HS-5 (cell line): ENCODE data around the gene POU2F2.

Experiments used
- DNase-seq: peaks from one replicate; pipeline ENCODE4 v3.0.0-alpha.2; 2012; ENCODE audit warnings: low read depth

Gene POU2F2

DNA sequence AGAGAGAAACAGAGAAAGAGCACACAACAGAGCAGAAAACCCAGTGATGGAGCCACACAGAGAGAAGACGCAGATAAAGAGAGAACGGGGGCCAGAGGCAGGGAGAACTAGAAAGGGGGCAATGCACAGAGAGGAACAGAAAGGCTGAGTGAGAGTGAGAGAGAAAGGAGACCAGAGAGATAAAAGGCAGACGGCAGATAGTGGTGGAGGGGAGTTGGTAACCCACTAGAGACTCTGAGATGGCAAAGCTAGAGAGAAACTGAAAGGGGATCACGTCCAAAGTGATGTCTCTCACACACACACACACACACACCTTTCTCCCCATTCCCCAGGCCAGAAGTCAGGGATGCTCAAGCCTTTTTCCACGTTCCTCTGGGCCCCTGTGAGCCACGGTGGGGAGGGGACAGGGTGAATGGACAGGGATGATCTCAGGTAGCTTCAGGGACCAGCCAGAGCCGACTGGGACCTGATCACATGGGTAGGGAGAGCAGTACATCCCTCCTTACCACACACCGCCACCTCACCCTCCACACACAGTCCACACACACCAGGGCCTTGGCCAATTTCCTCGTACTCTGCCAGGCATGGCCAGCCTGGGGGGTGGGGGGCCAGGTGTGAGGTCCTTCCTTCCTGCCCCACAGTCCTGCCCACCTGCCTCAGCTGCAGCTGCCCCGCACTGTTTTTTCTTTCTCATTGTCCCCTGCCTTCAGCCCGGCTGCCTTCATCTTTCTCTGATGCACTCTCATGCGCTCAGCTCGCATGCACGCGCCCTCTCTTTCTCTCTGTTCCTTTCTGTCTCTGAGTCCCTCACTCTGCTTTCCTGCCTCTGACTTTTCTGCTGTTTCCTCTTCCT lies 22.5 kb upstream of the POU2F2 start:
- DNase-seq: no peak

DNA sequence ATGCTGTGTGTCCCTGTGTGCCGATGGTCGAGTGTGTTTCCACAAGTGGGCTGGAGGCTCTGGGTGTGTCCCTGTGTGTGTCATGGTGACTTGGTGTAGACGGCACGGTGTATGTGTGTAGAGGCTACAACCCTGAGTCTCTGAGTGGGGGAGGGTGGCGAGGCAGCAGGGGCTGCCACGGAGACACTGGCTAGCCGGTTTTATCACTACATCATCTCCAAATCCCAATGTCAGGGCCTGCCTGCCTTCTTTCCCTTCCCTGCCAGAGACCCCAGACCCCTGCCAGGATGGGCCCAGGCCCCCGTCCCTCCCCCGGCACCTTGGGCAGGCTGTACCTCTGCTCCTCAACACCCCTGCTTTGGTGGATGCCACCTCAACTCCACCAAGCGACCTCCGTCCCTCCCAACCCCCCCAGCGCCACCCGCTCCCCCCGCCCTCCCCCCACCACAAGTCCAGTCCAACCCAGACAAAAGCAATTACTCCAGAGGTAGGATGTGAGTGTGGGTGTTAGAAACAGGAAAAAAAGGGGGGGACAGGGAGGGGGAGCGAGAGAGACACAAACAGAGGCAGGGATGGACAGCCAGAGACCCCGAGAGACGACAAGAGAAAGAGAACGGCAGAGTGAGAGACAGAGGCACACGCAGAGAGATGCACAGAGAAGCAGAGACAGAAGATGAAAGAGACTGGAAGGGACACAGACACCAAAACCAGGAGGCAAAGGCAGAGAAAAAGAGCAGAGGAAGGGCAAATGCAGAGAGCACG lies 21.6 kb upstream of the POU2F2 start:
- DNase-seq: no peak

DNA sequence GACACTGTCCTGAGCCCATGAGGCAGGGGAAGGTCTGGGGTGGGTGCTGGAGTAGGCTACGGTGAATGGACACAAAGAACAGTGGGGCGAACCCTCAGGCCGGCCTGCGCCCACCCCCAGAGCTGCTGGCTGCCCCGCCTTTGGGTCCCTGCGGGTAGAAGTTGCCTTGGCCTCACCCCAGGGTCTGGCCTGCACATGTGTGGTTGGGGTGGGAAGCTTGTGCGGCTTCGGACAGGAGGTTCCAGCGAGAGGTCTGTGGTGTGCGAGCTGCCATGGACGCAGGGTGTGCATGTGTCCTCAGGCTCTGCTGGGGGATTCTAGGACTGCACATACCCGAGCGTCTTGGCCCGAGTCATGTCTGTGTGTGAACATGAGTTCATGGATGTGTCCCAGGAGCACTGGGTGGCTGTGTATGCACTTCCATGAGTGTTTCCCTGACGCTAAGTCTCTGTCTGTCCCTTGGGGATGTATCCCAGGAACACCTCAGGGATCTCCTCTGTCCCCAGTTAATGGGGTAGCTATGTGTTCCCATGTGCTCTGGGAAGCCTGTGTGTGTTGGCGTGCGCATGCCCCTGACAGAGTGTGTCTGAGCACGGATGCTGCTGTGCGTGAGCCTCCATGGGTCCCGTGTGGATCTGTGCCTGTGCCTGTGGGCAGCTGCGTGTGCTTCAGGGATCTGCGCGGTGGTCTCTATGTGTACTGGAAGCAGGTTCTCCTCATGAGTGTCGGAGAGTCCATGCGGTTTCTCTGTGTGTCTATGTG lies 20.8 kb upstream of the POU2F2 start:
- DNase-seq: no peak

DNA sequence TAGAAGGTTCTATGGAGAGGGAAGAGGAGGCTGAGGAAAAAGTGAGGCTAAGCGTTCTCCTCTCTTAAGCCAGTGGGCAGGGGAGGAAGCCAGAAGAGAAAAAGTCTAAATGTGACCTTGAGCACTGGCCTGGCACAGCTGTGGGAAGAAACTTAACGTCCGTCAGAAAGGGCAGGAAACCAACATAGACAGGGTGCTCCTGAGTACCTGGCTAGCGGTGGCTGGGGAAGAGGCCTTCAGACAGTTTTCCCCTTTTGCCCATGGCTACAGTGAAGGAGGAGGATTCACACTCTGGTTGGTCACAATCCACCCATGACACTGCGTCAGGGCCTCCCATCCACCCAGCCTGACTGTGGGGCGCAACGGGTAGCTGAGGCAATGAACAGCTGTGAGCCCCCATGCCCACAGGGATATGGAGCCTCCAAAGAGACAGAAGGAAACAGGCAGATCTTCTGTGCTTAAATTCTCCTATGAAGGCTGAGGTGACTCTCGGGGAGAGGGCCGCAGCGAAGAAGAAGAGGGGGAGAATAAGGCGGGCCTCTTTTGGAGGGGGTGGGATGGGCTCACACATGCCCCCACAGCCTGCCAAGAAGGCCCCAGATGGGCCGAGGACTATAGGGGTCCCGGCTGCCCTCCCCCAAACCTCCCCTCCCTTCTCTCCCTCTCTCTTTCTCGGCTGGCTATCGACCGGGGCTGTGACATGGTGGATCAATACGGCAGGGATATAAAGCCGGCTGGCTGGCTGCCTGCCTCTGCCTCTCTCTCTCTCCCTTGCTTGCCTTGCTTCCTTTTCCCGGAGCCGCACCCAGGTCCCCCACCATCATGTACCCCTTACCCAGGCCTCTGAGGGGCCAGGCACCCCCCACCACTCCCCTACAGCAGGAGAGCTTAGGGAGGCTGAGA lies 19.8 kb upstream of the POU2F2 start:
- DNase-seq: no peak

DNA sequence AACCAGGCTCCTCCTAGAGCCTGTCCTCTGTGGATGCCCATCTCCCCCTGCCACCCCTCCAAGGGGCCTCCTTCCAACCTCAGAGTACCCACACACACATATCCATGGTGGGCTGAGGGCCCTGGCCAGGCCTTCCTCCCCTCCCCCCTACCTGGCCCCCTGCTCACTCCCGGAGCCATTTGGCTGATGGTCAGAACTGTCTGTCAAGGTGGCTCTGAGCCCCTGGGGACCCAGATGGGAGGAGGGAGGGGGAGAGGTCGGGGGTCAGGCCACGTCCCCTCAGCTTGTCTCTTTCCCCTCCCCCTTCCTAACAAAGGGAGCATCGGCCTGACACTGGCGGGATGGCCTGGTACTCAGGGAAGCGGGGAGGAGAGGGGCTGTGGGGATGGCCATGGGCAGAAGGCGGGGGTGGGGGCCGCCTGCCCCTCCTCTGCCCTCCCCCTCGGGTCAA lies 18.7 kb upstream of the POU2F2 start:
- DNase-seq: no peak

DNA sequence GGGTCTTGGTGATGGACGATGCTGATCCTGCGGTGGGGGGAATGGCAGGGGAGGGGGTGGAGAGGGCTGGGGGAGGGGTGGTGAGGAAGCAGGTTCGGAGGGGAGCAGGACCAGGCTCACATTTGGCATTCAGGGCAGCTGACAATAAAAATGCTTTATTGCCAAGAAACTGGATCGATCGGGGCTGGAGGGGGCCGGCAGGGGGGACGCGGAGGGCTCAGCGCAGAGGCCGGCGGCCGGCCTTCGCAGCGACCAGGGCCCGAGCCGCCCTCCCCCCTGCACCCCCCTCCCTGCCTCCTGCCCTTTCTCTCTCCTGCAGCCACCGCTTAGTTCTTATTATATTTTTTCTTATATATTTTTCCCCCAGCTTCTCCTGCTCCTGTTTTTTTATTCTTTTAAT lies 18.1 kb upstream of the POU2F2 start:
- no peak for DNase-seq

DNA sequence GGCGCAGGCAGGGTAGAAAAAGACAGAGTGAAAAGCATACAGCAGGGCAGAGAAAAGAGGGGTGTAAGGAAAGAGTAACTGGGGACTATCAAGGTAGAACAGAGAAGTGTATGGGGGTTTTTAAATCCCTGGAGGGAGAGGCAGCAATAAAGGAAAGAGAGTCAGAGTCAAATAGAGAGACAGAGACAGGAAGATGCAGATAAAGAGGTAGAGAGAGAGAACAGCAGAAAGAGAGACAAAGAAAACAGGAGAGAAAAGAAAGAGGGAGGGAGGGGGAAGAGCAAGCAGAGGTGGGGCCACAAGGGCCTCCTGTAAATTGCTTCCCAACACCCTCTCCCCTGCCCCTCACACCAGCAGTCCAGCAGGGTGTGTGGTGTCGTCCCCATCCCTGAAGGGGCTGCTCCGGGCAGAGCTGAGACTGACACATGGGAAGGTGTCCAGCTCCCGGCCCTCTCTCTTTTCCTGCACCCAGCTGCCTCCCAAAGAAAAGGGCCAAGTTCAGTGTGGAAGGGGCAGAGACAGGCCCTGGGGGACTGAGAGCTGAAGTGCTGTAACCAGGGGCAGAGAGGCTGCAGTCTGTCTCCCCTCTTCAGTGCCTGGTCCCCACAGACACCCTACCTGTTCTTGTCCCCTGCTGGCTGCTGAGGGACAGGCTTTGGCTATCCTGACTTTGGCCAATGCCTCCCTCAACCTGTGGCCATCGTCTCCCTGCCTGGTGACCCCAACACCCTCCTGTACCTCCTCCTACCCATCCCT lies 17.4 kb upstream of the POU2F2 start:
- DNase-seq: no peak

DNA sequence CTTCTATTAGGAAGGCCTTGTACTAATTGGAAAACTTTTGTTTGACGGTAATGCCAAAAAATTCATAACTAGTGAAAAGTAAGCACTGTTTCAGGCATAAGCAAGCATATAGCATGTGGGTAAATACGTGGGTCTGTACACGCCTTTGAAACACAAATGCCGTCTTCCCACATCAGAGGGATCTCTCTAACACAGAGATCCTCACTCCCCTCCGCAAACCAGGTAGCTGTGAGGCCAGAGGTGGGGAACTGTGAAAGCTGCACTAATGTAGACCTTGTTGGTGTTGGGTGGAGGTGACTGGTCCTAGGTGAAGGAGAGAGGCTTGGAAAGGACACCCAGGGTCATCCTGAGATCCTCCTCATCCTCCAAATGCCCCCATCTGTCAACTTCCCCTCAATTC lies 16.0 kb upstream of the POU2F2 start:
- DNase-seq: no peak

DNA sequence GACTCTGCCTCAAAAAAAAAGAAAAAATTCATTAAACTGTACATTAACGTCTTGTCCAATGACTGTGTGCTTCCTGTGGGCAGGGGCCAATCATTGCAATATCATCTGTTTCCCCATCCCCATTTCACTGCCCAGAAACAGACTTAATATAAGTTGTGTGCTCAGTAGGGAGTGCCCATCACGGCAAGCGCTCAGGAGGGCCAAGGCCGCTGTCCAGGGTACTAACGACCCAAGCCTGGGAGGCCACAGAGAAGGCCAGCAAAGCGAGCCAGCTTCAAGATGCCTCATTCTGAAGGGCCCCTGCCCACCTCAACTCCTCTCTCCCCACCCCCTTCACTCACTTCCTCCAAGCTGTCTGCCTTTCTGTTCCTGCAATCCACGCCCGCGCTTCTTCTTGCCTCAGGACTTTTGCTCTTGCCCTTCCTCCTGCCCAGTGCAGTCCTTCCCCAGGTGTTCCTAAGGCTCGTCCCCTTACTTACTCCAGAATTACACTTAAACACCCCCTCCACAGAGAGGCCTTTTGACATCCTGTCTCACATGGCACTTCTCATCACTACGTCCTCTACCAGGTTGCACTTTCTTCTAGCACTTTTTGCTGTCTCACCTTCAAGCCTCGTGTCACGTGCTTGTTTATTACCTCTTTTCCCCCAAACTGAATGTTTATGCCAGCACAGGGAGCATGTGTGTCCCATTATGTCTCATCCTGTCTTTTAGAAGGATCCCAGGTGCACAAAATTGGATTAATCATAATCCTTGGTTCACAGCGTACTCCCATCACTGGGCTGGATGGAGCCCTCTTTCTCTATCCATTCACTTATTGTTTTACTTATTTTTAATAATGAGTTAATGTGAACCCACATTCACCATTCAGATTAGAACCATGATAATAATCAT lies 11.3 kb upstream of the POU2F2 start:
- no peak for DNase-seq

DNA sequence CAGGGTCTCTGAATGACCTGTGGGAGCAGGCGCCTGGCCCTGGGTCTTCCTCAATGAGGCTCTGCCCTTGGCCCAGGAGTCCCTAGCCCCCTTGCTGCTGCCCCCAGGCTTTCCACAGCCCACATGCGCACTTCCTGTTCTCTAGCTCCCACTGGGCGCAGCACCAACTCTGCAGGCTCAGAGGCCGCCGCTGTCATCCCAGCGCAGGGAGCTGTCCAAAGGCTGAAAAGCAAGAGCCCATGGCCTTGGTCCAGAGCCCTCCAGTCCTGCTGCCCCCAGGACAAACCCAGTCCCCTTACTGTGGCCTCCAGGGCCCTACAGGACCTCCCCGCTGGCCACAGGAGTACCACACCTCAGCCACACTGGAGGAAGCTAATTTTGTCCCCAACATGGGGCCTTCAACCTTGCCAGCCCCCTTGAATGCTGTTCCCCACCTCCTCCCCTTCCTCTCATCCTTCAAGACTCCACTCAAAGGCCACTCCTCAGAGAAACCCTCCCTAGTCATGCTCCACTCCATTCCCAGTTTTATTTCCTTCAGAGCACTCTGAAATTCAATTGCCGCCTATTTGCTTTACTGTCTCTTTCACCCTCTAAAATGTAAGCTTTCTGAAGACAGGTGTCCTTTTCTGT lies 8.0 kb upstream of the POU2F2 start:
- no peak for DNase-seq

DNA sequence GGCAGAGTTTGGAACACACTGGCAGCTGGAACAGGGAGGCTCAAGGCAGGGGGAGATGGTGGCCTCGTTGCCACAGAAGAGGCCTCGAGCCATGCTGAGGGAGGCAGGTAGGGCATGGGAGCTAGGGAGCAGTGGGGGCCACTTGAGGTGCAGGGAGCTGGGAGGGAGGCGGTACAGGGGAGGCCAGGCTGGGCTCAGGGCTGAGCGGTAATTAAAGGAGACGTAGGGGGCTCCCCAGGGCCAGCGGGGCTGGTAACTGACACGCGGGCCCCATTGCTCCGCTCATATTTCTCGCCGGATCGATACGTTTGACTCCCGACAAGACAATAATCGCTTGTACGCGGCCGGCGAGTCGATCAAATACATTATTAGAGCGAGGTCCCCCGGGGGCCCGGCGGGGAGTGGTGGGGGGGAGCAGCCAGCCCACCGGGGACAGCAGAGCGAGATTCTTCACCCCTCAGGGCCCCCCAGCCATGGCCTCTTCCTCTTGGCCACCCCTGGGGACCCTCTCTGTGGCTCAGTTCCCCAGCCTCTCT lies 2.4 kb upstream of the POU2F2 start:
- no peak for DNase-seq

DNA sequence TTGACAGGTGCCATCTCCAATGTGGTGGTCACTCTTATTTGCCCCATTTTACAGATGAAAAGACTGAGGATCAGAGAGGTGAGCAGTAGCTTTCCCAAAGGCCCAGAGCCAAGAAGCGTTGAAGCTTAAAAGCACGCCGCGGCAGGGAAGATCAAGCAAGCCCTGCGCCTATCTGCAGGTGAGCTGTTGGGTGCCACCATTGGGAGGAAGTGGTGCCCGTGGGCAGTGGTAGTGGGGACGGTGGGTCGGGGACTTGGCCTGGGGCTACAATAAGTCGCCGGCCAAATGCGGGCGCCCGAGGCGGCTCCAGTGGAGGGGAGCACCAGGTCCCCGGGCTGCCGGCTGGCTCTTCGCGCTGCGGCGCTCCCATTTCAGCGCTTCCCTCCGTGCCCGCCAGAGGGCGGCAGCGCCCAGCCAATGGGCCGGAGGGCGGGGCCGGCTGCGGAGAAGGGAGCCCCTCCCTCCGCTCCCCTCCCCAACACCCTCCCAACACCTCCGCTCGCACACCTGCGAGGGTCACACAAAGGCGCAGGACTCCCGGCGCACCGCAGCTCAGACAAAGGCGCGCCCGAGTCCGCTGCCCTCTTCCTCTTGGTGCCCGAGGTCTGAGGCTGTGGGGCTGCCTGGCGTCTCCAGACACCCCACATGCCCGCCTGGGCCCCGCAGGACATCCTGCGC lies 744 bp upstream of the POU2F2 start:
- no peak for DNase-seq

DNA sequence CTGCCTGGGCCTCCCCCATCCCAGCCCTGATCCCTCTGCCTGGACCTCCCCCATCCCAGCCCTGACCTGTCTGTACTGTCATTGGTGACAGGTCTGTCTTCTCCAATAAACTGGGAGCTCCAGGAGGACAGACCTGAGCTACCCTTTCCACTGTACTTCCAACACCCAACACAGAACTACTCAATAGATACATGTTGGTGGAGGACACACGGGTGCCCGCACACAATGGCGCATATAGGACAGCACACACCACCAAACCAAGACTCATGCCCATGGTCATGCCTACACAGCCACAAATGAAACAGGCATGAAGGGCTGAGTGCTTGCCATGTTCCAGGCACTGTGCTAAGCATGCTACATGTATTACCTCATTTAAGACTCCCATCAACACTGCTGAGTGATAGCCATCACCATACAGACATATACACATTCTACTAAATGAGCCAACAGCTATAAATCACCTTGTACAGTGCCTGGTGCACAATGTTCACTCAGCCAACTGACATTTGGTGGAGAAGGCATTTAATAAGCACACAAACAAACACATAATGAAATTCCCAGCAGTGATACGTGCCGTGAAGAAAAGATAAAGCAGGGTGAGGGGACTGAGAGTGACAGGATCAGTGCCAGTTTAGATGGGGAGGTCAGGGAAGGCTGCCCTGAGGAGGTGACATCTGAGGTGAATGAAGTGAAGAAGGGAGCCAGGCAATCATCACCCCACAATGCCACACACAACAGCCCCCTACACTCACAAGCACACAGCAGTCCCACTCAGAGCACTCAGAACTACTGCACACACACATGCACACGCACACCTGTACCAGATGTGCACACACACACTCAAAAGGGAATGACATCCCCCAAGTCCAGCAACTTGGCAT lies 857 bp downstream of the POU2F2 start:
- no peak for DNase-seq

DNA sequence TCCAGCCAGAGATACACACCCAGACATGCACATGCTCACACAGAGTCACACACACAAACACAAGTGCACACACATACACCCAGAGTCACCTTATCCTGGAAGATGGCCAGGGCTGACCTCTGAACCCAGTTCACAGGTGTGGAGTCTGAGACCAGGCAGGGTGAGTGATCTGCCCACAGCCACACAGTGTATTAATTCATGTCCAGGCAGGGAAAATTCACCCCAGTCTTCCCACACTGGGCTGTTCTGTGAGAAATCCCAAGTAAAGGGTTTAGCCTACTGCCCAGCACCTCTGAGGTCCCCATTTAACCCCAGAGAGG lies 2.0 kb downstream of the POU2F2 start:
- DNase-seq: no peak

DNA sequence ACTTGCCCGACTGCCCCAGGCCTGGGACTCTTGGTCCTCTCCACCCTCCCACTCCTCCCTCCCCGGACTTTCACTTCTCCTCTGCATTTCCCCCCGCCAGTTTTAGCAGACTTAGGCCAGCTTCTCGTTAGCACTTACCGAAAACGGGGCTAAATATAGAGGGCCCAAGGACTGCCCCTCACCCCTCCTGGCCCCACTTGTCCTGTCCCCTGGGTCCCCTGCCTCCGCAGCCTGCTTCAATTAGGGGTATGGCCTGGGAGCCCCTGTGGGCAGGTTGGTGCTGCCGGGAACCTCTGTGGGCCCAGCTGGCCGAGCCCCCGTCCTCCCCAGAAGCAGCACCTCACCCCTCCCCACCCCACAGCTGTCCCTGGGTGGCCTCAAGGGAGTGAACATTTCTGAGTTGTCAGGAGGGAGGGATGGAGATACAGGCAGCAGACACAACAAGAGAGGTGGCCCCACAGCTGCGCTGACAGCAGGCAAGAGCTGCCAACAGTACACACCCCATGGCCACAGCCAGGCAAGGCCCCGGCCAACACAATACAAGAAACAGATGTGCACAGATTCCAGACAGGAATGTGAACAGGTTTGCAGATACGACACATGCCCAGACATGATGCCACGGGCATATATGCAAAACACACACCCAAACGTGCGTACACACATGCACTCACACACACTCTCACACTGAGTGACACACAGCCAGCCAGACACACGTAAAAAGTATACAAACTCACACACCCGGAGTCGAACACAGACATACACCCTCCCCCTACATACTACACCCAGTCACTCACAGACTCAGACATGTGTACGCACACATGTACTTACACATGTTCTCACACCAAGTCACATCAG lies 2.6 kb downstream of the POU2F2 start:
- DNase-seq: no peak

DNA sequence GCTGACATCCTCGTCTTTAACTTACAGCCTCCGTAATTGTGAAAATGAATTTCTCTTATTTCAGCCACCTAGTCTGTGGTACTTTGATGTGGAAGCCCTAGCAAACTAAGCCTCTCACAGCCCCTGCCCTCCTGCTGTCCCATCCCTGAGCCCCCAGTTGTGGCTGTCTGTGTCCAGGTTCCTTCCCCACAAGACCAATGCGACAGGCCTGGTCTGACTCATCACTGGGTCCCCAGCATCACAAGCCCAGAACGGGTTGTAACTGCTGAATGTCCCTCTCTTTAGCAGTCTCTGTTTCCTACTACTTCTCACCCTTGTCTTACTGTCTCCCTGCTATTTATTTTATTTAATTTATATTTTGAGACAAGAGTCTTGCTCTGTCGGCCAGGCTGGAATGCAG lies 5.7 kb downstream of the POU2F2 start:
- no peak for DNase-seq

DNA sequence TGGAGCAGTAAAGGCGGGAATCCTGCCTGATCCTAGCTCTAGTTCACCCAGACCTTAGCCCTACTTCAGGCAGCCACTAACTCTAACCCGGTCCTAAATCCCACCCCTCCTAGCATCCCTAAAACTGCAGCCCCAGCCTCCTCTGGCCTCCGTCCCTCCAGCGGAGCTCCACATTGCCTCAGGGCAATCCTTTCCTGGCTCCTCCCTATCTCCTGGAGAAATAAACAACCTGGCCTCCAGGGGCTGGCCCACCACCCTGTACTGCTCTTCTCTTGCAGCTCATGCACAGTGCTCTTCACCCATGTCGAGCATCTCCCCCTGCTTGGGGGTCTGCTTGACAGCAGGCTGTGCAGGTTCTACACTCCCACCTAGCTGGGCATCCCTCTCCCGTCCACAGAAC lies 6.7 kb downstream of the POU2F2 start:
- DNase-seq: no peak
